ENCODE measurements around the gene ZNF653. TPM values are rescaled to one million over a fixed set of nuclear protein-coding genes. Genes with fewer than 3 reads are reported as not detected.
"Not testable (repeated sequence)": the region's sequence is repeated elsewhere in the genome, so short reads cannot be mapped to it uniquely, and the experiment has no call there.

The ZNF653 gene
- total and polyA plus RNA-seq, 2 of the 8 experiments (the other 6 are each of a cell fraction or from before 2014, with no cell fraction given) = 7.0 to 7.9 TPM

DNA sequence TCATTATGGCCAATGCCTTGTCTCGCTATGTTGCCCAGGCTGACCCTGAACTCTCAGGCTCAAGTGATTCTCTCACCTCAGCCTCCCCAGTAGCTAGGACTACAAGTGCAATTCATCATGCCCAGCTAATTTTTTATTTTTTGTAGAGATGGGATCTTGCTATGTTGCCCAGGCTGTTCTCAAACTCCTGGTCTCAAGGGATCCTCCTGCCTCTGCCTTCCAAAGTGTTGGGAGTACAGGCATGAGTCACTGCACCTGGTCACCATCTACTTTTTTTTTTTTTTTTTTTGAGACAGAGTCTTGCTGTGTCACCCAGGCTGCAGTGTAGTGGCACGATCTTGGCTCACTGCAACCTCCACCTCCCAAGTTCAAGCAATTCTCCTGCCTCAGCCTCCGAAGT is 30.3 kb downstream of the ZNF653 start:
- H3K79me2 ChIP-seq (ENCODE audit: control insufficient read depth in 1 of 2, insufficient read depth in 2 of 2, low read length in 2 of 2); H2BK5ac ChIP-seq (ENCODE audit: low read depth, low read length); H2BK12ac ChIP-seq (ENCODE audit: low read depth, low read length); H4K5ac ChIP-seq (ENCODE audit: insufficient read length, low read depth, low read length); H3K36me3 ChIP-seq (ENCODE audit: control insufficient read depth in 2 of 4, insufficient read depth in 4 of 4, low read length in 3 of 4); H3K18ac ChIP-seq (ENCODE audit: extremely low read depth, low read length); H3K9me3 ChIP-seq (ENCODE audit: insufficient read depth in 2 of 2, low read depth in 1 of 2, low read length in 1 of 2); H3K27me3 ChIP-seq (replicated peaks in 1 of 4; ENCODE audit: control insufficient read depth in 3 of 4, extremely low read depth in 1 of 4, insufficient read depth in 3 of 4, low read length in 3 of 4); FAIRE-seq; H3K79me1 ChIP-seq (ENCODE audit: low read depth, low read length); H3K9ac ChIP-seq (replicated peaks in 1 of 4; ENCODE audit: extremely low read depth in 1 of 4, low read depth in 3 of 4, low read length in 3 of 4); DNase-seq (ENCODE audit: low read depth in 1 of 2, low spot score in 2 of 2); H2BK120ac ChIP-seq (replicated peaks; ENCODE audit: low read depth, low read length); H3K4ac ChIP-seq (replicated peaks; ENCODE audit: insufficient read length, low read depth, low read length); H2AK5ac ChIP-seq (ENCODE audit: low read depth, low read length); H3K4me2 ChIP-seq (ENCODE audit: insufficient read depth in 1 of 2, low read depth in 2 of 2, low read length in 2 of 2); H3K23ac ChIP-seq (ENCODE audit: insufficient read length); H2BK20ac ChIP-seq (ENCODE audit: low read length); H3K27ac ChIP-seq (ENCODE audit: low read depth, low read length); POLR2A ChIA-PET (ENCODE audit: partially characterized antibody); H3K4me3 ChIP-seq (ENCODE audit: extremely low read depth in 1 of 4, insufficient read depth in 2 of 4, low read depth in 3 of 4, low read length in 4 of 4); H3K23me2 ChIP-seq (ENCODE audit: low read depth, low read length); H3K4me1 ChIP-seq (replicated peaks in 1 of 4; ENCODE audit: control insufficient read depth in 3 of 4, insufficient read depth in 4 of 4, low read length in 3 of 4); H4K8ac ChIP-seq (ENCODE audit: extremely low read depth, insufficient read depth, low read length); H2AFZ ChIP-seq (ENCODE audit: low read length); H2BK15ac ChIP-seq (ENCODE audit: low read length); H3K56ac ChIP-seq (replicated peaks; ENCODE audit: insufficient read length, low read depth, low read length); H4K91ac ChIP-seq (replicated peaks; ENCODE audit: insufficient read length, low read length); H3K14ac ChIP-seq (ENCODE audit: insufficient read length); H4K20me1 ChIP-seq (replicated peaks in 1 of 2; ENCODE audit: control insufficient read depth in 1 of 2, insufficient read depth in 2 of 2, low read length in 2 of 2): not testable (repeated sequence)
- WGBS, 2 experiments (ENCODE audit: extremely low coverage in 1 of 2, insufficient coverage in 1 of 2, insufficient read length in 1 of 2, insufficient replicate concordance in 2 of 2, low coverage in 1 of 2, low lambda C conversion rate in 2 of 2, missing lambda C conversion rate in 1 of 2) = 84% methylated on average over 3 of the region's 3 CpGs; no CpG with 5 or more reads in 1 of the 2 experiments
- CTCF ChIA-PET (ENCODE audit: partially characterized antibody) = interaction anchor here (1.1 to 1.2 kb wide), 2 partner anchors 12 to 28 kb away, joined by 4 read pairs; no protein-coding TSS in a partner anchor
